Inflammatory macrophage treated with lipopolysaccharide for 4 hours (primary cell): ENCODE results near the gene PACSIN3.
"Not testable (repeated sequence)": the region's sequence is repeated elsewhere in the genome, so short reads cannot be mapped to it uniquely, and the experiment has no call there.

Source experiments
- DNase-seq: peaks from one replicate; pipeline ENCODE4 v3.0.0-alpha.2; 2020

Gene PACSIN3

DNA sequence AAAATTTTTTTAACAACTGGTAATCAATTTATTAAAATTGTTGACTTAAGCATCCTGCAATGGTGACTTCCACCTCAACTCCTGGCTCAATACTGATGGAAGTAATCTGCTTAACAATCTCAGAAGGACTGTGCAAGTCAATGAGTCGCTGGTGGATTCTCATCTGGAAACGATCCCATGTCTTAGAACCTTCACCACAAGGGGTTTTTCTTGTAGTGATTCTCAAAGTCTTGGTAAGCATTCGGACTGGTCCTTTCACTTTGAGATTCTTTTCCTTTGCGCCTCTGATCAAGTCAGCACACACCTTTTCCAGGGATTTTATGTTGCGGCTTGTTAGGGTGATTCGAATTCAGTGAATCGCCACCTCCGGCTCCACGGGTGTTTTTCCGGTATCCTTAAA is 4.9 kb upstream of the PACSIN3 start:
- DNase-seq, result not testable (repeated sequence)

DNA sequence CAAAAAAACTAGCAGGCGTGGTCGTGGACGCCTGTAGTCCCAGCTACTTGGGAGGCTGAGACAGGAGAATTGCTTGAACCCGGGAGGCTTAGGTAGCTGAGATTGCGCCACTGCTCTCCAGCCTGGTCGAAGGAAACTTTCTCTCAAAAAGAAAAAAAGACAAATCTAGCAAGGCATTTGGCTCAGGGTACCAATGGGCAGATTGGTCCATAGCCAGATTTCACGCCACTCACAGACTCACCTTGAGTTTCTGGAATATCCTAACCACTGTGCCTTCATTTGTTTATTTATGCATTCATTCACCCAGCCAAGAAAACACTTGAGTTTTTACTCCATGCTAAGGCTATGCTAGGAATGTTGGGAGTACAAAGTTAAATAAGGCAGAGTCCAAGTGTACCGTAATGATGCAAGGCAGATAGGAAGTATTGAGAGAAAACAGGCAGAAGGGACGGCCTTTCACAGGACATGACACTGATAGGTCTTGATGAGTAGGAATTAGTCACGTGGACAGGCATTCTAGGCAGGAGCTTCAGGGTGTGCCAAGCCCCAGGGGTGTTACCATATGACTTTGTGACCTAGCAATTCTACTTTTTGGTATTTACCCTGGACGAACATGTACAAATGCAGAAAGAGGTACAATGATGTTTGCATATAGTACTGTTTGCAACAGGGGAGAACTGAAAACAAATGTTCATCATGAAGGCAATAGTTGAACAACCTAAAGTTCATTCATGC is 3.0 kb upstream of the PACSIN3 start:
- no peak for DNase-seq

DNA sequence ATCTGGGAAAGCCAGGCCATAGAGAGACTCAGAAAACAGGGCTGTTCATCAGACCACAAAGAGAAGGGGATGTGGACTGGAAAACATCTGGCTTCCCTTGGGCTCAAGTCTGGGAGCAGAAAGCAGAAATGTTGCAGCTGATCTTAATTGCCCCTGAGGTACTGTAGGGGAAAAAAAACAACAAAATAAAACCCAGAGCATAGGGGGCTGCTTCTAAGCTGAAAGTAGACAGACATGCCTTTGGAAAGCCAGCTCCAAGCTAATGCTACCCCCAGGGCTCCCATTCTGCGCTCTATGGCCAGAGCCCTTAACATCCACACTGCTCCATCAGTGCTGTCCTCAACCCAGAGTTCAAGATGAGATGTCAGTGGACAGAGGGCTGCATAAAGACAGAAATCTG is 2.0 kb upstream of the PACSIN3 start:
- DNase-seq, result no peak

DNA sequence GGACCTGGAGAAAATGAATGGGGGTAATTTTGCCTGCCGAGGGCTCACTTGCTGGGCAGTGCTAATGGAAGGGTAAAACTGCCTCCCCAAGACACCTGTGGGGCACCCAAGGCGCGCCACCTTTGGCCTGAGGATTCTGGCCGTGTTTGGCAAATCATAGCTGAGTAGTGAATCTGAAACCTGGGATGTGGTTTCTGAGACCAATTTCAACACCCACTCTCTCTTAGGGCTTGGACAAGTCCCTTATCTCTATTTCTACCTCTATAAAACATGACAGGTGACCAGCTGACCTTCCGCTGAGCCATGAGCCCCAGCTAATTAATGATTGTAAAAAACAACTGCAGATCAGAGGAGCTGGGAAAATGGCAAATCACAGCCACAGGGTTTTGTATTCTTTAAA is 1.5 kb upstream of the PACSIN3 start:
- peak; percentile 10 for DNase-seq

DNA sequence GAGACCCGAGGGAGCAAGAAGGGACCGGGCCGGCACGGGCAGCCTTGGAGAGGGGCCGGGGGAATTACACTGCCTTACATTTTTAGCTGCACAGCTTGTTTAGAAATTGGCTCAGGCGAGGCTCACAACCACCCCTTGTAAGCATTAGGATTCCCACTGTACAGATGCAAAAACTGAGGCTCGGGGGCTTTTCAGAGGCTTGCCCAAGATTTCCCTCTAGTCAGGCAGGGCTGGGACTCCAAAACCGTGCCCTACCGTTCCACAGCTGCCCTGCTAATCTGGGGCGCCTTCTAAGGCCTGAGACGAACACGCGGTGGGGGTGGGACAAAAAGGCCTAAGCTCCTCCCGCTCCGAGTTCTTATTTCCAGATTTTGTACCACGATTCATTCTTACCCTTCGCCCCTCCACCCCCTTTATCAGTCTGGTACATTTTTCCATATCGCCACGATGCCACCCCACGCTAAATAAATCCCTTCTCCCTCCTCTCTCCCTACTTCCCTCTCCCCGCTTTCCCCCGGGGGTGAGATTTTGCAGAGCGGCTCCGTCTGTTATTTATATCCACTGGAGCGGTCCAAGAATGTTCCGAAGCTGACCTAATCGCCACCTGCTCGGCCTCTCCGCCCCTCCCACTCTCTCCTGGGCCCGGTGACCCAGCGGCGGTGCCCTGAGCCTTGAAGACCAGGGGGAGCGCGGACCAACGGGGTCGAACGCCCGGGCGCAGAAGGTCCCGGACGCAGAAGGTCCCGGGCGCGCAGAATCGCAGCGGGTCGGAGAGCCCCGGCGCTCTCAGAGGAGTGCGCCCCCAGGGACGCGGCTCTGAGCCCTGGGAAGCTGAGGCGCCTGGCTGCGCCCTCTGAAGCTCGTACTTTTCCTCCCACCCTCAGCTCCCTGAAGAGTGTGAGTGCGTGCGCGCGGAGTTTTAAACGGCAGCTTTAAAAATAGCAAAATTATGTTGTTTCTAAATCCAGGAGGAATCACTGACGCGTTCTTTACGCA is 764 bp upstream of the PACSIN3 start:
- no peak for DNase-seq

DNA sequence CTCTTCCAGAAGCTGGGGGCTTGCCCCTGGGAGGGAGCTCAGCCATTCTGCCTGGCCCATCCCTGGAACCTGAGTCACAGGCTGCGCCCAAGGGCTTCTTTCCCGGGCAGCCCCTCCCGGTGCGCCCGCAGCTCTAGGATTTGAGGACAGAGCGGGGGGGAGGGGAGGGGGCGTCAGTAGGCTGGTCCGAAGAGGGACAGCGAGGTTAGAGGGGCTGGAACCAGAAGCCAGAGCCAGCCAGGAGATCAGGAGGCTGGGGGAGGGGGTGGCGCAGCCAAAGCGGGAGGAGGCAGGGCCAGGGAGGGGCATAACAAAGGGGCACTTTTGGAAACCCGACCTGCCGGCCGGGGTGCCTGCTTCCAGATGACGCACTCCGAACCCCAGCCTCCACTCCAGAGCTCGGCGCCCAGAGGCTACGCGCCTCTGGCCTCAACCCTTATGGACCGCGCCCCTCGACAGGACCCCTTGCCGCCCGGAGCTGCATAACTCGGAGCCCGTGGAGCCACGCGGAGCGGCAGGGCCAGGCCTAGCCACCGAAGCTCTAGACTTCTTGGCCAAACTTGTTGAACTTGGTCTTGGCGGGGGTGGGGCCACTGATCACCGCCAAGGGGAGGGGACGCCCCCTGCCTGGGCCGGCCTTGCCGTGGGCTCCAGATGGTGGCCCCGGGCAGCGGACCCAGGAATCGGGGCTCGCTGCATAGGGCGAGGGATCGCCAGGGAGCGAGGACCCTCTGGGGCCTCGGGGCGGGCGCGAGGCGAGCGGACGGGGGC is 744 bp downstream of the PACSIN3 start:
- DNase-seq, result no peak

DNA sequence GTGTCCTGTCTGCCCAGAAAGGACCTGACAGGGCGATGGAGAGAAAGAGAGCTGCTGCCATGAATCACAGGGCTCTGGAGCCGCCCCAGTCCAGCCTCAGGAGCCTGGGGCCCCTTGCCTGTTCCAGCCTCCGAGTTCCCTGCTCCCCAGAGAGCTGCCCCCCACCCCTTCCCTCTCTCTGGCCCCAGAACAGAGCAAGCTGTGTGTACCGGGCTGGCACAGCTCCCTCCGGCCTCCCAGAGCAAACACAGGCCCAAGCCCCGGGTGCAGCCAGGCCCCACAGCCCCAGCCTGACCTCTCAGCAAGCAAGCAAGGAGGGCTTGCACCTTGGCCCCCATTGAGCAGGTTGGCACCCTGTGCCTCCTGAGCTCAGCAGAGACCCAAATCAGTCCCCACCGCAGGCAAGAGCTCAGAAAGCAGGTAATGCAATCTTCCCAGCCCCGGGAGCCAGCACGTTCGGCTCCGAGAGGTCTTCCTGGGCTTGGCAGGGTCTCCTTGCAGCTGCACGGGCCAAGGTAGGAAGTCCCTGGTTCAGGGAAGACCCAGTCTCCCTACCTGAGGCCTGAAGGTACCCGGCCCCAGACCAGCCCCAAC is 1.4 kb downstream of the PACSIN3 start:
- DNase-seq, result no peak

DNA sequence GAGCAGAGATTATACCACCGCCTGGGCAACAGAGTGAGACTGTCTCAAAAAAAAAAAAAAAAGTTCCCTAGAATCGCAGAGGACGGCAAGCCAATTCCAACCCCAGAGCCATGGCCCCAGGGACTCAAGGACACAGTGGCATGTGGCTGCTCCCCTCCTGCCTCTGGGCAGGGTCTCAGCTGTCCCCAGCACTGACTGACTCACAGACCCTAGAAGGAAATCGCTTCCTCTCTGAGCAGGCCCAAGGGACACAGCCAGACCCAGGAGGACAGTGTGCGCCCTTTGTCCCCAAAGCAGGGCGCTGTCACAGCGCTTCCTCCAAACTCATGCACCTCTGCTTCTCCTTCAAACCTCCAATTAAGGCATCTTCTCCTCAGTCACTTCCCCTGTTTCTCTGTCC is 2.3 kb downstream of the PACSIN3 start:
- DNase-seq, result no peak

DNA sequence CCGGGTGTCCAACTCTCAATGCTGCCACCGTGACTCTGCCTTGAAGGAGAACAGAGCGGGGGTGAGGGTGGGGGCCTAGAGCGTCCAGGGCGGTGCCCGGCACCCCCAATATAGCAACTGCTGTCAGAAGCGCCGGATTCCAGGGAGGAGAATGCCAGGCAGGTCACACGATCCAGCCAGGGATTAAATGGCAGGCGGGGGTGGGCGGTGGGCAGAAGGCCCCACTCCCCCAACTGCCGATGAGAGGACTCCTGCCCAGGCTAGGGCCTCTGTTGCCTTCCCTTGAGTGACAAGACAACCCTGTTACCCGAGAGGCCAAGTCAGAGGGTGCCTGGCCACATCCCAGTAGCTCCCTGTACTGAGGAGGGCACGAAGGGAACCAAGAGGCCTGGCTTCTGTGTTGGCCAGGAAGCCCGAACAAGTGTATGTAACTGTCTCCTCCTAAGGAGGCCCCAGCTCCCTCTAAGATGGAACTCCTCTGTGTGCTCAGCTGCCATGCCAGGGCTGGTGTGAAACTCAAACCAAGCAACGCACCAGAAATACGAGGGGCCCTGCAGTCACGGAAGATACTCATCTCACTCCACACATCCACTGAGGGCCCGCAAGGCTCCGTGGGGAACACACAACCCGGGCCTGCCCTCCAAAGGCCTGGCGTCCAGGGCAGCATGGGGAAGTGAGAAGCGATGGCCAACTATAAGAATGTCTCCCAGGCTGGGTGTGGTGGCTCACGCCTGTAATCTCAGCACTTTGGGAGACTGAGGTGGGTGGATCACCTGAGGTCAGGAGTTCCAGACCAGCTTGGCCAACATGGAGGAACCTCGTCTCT is 3.0 kb downstream of the PACSIN3 start:
- DNase-seq, result no peak

DNA sequence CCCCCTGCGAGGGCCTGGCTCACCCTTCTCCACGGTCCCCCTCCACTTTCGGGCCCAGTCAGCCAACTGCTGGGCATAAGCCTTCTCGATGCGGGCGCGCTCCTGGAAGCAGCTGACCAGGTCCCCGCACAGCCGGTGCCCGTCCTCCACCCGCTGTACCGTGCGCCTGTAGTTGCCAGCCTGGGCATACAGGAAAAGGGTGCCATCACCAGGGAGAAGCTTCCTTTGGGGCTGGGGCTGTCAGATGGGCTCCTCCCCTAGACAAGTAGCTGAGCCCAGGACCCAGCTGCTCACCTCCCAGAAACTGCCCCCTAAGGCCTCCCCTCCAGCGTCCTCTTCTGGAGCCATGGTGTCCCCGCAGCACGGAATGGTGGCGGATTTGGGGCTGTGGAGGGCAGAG is 3.9 kb downstream of the PACSIN3 start:
- no peak for DNase-seq

DNA sequence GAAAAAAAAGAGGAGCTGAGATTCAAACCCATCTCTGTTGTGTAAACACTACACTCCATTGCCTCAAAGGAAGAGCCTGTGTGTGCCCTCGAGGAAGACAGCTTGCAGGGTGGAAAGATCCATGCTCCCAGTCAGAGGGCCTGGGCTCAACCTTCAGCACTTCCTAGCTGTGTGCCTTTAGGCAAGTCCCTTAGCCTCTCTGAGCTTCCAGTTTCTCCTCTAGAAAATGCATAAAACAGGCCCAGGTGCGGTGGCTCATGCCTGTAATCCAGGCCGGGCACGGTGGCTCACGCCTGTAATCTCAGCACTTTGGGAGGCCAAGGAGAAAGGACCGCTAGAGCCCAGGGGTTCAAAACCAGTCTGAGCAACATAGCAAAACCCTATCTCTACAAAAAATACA is 5.0 kb downstream of the PACSIN3 start:
- DNase-seq, result no peak

DNA sequence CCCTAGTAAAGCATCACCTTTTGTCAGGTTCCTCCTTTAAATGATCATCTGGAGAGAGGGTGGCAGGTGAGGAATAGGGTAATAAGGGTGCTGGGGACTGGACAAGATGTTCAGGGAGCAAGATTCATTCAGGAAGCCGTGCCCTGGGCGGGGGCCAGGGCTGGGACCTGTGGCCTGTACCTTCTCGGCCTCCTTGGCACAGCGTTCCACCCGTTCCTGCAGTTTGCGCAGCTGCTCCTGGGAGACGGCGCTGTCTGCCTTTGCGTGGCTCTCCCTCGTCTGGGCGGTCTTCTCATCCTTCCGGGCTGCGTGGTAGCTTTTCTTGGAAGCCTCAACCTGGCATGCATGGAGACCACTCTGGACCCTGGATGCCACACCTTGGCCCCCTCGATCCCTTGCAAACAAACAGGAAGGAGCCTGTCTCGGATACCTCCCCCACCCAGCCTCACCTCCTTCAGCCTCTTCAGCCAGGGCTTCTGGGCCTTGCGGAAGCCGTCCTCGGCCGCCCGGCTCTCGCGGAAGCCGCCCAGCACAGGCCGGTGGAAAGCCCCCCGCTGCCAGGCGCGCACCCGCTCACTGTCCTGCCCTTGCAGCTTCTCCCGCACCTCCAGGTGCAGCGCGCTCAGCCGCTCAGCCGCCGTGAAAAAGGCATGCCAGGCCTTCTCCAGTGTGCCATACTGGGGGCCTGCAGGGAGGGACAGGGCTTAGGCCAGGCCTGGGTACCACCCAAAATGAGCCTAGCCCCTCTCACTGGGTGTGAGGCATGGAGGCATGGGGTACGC is 6.0 kb downstream of the PACSIN3 start:
- DNase-seq, result no peak

DNA sequence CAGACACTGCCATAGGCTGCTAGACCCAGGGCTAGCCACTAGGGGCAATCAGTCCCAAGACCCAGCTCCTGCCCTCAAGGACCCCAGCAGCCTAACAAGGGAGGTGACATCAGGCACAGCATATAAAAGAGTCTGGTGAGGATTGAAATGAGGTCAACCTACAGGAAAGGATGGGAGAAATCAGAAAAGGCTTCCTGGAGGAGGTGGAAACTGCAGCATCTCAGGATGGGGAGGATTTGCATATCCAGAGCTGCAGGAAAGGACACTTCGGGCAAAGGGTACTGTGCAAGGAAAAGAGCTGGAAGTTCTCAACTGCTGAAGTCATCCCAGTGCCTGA is 6.6 kb downstream of the PACSIN3 start:
- peak; percentile 55 for DNase-seq

DNA sequence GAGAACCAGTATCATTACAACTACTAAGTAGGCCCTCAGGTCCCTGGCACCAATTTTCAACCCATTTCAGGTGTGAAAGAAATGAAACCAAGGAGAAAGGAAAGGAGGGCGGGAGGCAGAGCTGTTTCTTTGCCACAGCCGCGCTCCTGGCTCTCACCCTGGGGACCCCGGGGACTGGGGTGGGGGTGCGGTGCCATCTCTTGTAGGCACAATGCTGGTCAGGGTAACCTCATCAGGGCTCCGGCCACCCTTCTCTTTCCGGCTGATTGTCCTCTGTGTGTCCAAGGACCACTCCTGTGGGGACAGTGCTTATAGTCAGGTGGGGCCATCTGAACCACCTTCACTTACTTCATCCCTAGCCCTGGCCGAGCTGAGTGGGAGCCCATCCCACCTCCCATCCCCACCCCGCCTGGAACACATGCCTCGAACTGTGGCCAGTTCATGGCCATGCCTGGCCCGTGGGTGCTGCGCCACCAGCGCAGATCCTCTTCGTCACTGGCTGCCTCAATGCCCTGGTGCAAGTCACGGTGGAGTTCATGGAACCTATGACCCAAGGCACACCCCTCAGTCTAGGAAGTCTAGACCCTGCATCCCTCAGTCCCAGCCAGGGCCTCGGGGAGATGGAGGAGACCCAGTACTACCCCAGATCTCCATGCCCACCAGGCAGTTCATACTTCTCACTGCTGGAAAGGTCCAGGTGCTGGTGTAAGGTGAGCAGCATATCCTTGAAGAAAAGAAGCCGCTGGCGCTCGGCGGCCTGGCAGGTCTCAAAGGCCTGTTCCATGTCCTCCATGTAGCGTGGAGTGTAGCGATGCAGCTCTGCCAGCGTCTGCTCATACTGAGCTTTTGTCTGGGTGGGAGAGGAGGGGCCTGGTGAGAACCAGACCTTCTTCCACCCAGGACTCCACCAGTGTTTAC is 7.2 kb downstream of the PACSIN3 start:
- no peak for DNase-seq

DNA sequence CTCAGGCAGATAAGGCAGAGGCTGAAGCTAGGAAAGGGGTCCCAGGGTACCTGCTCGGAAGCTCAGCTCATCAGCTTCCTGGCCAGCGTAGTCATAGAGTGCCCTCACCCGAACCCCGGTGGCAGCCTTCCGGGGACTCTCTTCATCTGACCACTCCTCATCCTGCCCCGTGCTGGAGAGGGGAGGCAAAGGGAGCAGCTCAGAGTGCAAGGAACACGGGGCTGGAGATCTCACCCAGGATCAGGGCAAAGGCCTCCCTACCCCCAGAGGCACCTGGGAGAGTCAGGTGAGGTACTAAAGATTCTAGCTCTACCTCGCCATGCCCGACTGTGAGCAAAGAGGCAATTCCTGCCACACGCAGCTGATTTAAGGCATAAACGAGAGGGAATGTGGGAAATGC is 7.9 kb downstream of the PACSIN3 start:
- DNase-seq, result no peak

DNA sequence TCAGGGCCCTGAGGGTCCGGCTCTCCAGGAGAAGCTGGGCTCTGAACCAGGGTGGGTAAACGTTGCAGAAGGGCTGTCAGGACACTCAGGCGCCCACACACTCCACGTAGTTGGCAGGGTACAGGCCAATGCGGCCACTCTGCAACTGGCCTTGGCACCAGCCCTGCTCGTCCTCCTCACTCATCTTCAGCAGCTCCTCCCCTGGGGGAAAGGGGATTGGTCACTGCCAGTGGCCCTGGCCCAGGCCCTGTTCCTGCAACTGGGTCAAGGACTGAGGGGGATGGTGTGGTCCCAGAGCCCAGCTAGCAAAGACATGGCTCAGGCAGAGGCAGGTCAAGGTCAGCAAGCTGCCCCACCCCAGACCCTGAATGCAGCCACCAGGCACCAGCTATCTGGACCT is 8.4 kb downstream of the PACSIN3 start:
- DNase-seq, result no peak

DNA sequence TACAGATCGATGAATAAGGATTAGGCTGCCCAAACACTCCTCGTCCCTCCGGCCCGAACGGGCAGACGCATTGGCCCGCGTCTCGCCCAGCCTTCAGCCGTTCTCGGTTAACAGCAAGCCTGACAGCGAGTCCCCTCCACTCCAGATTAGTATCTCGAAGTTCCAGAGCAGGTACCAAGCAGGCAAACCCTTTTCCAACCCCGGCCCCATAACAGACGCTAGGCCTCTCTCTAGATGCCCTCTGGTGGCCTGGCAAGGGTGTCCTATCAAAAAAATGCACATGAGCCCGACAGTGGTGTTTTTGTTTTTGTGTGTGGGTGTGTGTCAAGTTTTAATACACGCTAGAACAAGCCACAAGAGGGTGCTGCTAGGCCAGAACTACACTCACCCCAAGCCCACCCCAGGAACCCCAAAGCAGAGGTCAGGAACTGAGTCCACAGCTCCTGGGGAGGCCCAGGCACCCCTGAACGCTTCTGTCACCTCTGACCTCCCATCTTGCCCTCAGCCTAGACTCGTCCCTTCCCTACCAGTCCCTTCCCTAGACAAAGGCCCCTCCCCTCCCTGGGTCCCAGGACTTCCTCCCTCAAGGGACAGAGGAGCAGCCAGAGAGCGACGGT is 8.9 kb downstream of the PACSIN3 start:
- DNase-seq, result peak; percentile 91

DNA sequence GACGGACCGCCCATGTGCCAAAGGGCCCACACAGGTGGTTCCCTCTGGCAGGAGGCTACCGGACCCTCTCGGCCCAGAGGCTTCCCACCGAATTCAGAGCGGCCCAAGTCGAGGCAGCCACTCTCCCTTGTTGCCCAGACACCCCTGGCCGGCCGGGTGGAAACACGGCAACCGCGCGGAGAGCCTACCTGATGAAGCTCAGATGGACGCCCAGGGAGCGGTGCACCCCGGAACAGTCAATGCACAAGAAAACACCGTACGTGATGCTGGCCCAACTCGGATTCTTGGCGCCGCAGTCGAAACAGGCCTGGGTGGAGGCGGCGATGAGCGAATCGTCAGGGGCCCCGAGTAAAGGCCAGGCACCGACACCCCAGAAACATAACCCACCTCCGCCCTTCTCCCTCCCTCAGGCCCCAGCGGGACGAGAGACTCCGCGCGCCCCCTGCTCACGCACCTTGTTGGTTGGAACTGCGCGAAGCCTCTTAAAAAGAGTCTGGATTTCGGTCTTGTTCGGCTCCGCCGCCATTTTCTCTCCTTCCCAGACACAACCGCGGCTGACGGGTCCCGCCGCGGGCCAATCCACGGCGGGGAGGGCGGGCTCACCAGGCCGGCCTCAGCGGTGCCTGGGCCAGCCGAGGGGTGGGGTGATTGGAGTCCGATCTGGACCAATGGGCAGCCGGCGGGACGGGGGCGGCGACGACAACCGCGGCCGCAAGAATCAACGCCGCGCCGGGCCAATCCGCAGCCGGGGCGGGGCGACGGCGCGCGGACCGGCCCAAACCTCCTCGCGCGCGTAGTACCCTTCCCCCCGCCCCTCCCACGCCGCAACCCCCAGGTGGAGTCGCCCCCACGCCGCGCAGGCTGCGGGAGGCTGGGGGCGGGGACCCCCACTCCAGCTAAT is 9.7 kb downstream of the PACSIN3 start, which contains the start of gene ARFGAP2:
Gene ARFGAP2, minus strand, starts transcription at position 552 of the 901 bp plus-strand sequence. Its CDS starts 26 bp downstream, at position 526.
- DNase-seq, result peak; percentile 98
